ENCODE results near the gene GSK3B. TPM values are rescaled to one million over a fixed set of nuclear protein-coding genes. Genes with fewer than 3 reads are reported as not detected.

GSK3B gene
- total and polyA plus RNA-seq, 10 of the 15 experiments (the other 5 are each of a cell fraction or from before 2014, with no cell fraction given), result 8.5 to 49.8 (median 25.5) TPM

DNA sequence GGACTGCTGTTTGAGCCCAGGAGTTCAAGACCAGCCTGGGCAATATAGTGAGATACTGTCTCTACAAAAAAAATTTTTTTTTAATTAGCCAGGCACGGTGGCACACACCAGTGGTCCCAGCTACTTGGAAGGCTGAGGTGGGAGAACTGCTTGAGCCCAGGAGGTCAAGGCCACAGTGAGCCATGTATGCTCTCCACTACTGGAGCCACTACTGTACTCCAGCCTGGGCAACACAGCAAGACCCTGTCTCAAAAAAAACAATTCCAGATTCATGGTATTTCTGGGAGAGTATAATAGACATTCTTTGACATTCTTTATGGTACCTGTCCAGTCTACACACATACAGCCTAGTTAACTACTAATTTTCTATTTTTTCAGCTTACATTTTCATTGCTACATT is 70.1 kb downstream of the GSK3B start:
- peaks cover 7% of the 10 kb centered on the region for H3K4me1 ChIP-seq (ENCODE audit: control insufficient read depth, insufficient read depth, low read length)
- ChIA-PET POLR2A (no interaction called here), SMC1A (ENCODE audit: uncharacterized antibody, unreplicated experiment) (interaction anchor here (1.0 kb wide), 1 partner anchor 13 kb away, joined by 5 read pairs; no protein-coding TSS in a partner anchor), CTCF (no interaction called here), RAD21 (ENCODE audit: unreplicated experiment) (no interaction called here)
- H4K20me1 ChIP-seq (ENCODE audit: control insufficient read depth, insufficient read depth), result no peaks in the 10 kb centered on the region
- no peaks in the 10 kb centered on the region; the same call in 2 of the 3 replicates for H3K9me3 ChIP-seq (replicated peaks; ENCODE audit: control insufficient read depth, insufficient read depth, low read length)
- intact Hi-C loops (cut with micrococcal nuclease; ENCODE audit: unreplicated experiment) (no loop called here), in situ Hi-C loops (cut with MboI) (no loop called here)
- H3K27me3 ChIP-seq (replicated peaks in 1 of 2; ENCODE audit: control insufficient read depth in 2 of 2, insufficient read depth in 2 of 2, low read length in 1 of 2), result no peaks in the 10 kb centered on the region
- DNase-seq (ENCODE audit: low read depth, low spot score), result no peak
- WGBS (ENCODE audit: insufficient coverage, insufficient replicate concordance, low lambda C conversion rate, missing lambda C conversion rate), result 92% methylated on average over 1 of the region's 1 CpG
- no peak for FAIRE-seq
- no peak overlapping the region for H3K27ac ChIP-seq (ENCODE audit: control insufficient read depth, insufficient read depth)
- no peak overlapping the region for H3K9ac ChIP-seq (ENCODE audit: control insufficient read depth, insufficient read depth, low read length)
- H3K4me2 ChIP-seq (ENCODE audit: control insufficient read depth, insufficient read depth), result no peak overlapping the region
- no TSS peak for BruUV-seq (replicated peaks)
- H3K4me3 ChIP-seq, result no peak overlapping the region
- TF ChIP-seq CHD1 (IDR thresholded peaks at IDR 0.05; ENCODE audit: low read depth, low read length), result no peak
- no peak for TF ChIP-seq SRF (IDR thresholded peaks at IDR 0.05; ENCODE audit: low read depth in 2 of 2, low read length in 2 of 2)
- TF ChIP-seq HDAC6 (IDR thresholded peaks at IDR 0.05; ENCODE audit: unreplicated experiment), result no peak
- TF ChIP-seq RAD51 (IDR thresholded peaks at IDR 0.05), result no peak
- no peak for TF ChIP-seq IKZF1 (conservative IDR thresholded peaks at IDR 0.05)
- no peak for TF ChIP-seq MYB (IDR thresholded peaks at IDR 0.05; ENCODE audit: borderline replicate concordance, low read depth, low read length)
- TF ChIP-seq SREBF2 (IDR thresholded peaks at IDR 0.05; ENCODE audit: low read length), result no peak
- TF ChIP-seq, protein P1, sequence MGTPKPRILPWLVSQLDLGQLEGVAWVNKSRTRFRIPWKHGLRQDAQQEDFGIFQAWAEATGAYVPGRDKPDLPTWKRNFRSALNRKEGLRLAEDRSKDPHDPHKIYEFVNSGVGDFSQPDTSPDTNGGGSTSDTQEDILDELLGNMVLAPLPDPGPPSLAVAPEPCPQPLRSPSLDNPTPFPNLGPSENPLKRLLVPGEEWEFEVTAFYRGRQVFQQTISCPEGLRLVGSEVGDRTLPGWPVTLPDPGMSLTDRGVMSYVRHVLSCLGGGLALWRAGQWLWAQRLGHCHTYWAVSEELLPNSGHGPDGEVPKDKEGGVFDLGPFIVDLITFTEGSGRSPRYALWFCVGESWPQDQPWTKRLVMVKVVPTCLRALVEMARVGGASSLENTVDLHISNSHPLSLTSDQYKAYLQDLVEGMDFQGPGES (IDR thresholded peaks at IDR 0.05), result no peak
- TF ChIP-seq MTA3 (IDR thresholded peaks at IDR 0.05; ENCODE audit: borderline replicate concordance, low read length), result no peak
- TF ChIP-seq NBN (IDR thresholded peaks at IDR 0.05), result no peak
- no peak for TF ChIP-seq SP1 (IDR thresholded peaks at IDR 0.05; ENCODE audit: low read depth, low read length)
- no peak for TF ChIP-seq BRCA1 (IDR thresholded peaks at IDR 0.05; ENCODE audit: low read depth, low read length)
- TF ChIP-seq, protein P2, sequence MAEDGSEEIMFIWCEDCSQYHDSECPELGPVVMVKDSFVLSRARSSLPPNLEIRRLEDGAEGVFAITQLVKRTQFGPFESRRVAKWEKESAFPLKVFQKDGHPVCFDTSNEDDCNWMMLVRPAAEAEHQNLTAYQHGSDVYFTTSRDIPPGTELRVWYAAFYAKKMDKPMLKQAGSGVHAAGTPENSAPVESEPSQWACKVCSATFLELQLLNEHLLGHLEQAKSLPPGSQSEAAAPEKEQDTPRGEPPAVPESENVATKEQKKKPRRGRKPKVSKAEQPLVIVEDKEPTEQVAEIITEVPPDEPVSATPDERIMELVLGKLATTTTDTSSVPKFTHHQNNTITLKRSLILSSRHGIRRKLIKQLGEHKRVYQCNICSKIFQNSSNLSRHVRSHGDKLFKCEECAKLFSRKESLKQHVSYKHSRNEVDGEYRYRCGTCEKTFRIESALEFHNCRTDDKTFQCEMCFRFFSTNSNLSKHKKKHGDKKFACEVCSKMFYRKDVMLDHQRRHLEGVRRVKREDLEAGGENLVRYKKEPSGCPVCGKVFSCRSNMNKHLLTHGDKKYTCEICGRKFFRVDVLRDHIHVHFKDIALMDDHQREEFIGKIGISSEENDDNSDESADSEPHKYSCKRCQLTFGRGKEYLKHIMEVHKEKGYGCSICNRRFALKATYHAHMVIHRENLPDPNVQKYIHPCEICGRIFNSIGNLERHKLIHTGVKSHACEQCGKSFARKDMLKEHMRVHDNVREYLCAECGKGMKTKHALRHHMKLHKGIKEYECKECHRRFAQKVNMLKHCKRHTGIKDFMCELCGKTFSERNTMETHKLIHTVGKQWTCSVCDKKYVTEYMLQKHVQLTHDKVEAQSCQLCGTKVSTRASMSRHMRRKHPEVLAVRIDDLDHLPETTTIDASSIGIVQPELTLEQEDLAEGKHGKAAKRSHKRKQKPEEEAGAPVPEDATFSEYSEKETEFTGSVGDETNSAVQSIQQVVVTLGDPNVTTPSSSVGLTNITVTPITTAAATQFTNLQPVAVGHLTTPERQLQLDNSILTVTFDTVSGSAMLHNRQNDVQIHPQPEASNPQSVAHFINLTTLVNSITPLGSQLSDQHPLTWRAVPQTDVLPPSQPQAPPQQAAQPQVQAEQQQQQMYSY (CRISPR knock-in tag; IDR thresholded peaks at IDR 0.05), result no peak
- TF ChIP-seq, protein P3, sequence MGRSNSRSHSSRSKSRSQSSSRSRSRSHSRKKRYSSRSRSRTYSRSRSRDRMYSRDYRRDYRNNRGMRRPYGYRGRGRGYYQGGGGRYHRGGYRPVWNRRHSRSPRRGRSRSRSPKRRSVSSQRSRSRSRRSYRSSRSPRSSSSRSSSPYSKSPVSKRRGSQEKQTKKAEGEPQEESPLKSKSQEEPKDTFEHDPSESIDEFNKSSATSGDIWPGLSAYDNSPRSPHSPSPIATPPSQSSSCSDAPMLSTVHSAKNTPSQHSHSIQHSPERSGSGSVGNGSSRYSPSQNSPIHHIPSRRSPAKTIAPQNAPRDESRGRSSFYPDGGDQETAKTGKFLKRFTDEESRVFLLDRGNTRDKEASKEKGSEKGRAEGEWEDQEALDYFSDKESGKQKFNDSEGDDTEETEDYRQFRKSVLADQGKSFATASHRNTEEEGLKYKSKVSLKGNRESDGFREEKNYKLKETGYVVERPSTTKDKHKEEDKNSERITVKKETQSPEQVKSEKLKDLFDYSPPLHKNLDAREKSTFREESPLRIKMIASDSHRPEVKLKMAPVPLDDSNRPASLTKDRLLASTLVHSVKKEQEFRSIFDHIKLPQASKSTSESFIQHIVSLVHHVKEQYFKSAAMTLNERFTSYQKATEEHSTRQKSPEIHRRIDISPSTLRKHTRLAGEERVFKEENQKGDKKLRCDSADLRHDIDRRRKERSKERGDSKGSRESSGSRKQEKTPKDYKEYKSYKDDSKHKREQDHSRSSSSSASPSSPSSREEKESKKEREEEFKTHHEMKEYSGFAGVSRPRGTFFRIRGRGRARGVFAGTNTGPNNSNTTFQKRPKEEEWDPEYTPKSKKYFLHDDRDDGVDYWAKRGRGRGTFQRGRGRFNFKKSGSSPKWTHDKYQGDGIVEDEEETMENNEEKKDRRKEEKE (IDR thresholded peaks at IDR 0.05), result no peak
- no peak for TF ChIP-seq EED (IDR thresholded peaks at IDR 0.05; ENCODE audit: low read depth)
- TF ChIP-seq EZH2 (IDR thresholded peaks at IDR 0.05; ENCODE audit: borderline replicate concordance, control insufficient read depth, low read depth, low read length), result no peak
- TF ChIP-seq SUZ12 (IDR thresholded peaks at IDR 0.05; ENCODE audit: unreplicated experiment), result no peak
- no peak for ATAC-seq
- no peak overlapping the region for H2AFZ ChIP-seq (ENCODE audit: control insufficient read depth, low read depth, low read length)
- H3K36me3 ChIP-seq (ENCODE audit: control insufficient read depth in 2 of 2, insufficient read depth in 2 of 2, low read length in 1 of 2), result no peaks in the 10 kb centered on the region; a peak in 1 of 4 replicates
- H3K79me2 ChIP-seq (ENCODE audit: control insufficient read depth, insufficient read depth, low read length), result peaks cover 88% of the 10 kb centered on the region
